Measurements from ENCODE around the gene ADRA1B. TPM values are rescaled to one million over a fixed set of nuclear protein-coding genes. Genes with fewer than 3 reads are reported as not detected.

The ADRA1B gene
- total RNA-seq, 6 experiments from 2014 or later, result 0.17 to 0.57 (median 0.38) TPM

- Mint-ChIP-seq H3K9me3 (no peaks in the 10 kb centered on the region), H3K27me3 (ENCODE audit: insufficient read depth) (peaks cover 23% of the 10 kb centered on the region), H3K4me3 (no peak overlapping the region), H3K27ac (no peak overlapping the region), H3K4me1 (ENCODE audit: low read depth) (peaks cover 80% of the 10 kb centered on the region), H3K36me3 (ENCODE audit: low read depth) (no peaks in the 10 kb centered on the region)
- no peak for TF ChIP-seq CTCF (IDR thresholded peaks at IDR 0.05)
- no peak for DNase-seq
Measured at GRCh38 chr5:159910207-159910842, 6.0 kb upstream of the ADRA1B start.

GRCh38 chr5:159910843-159911229, 5.4 kb upstream of the ADRA1B start:
- Mint-ChIP-seq H3K9me3 (no peaks in the 10 kb centered on the region), H3K27ac (no peak overlapping the region), H3K36me3 (ENCODE audit: low read depth) (no peaks in the 10 kb centered on the region), H3K27me3 (ENCODE audit: insufficient read depth) (peaks cover 23% of the 10 kb centered on the region), H3K4me1 (ENCODE audit: low read depth) (peaks cover 80% of the 10 kb centered on the region), H3K4me3 (no peak overlapping the region)
- no peak for TF ChIP-seq CTCF (IDR thresholded peaks at IDR 0.05)
- no peak for DNase-seq

- Mint-ChIP-seq H3K36me3 (ENCODE audit: low read depth) (no peaks in the 10 kb centered on the region), H3K4me3 (no peak overlapping the region), H3K9me3 (no peaks in the 10 kb centered on the region), H3K27me3 (ENCODE audit: insufficient read depth) (peaks cover 22% of the 10 kb centered on the region), H3K4me1 (ENCODE audit: low read depth) (peaks cover 76% of the 10 kb centered on the region), H3K27ac (no peak overlapping the region)
- no peak for DNase-seq
- no peak for TF ChIP-seq CTCF (IDR thresholded peaks at IDR 0.05)
Measured at GRCh38 chr5:159911349-159911748, 4.9 kb upstream of the ADRA1B start.

- Mint-ChIP-seq H3K27ac (peak overlapping the region; percentile 78), H3K36me3 (ENCODE audit: low read depth) (no peaks in the 10 kb centered on the region), H3K27me3 (ENCODE audit: insufficient read depth) (peaks cover 17% of the 10 kb centered on the region), H3K4me1 (ENCODE audit: low read depth) (peaks cover 73% of the 10 kb centered on the region), H3K9me3 (no peaks in the 10 kb centered on the region), H3K4me3 (peak overlapping the region; percentile 66)
- TF ChIP-seq CTCF (IDR thresholded peaks at IDR 0.05), result no peak
- DNase-seq, result peak; percentile 62
Measured at GRCh38 chr5:159912033-159912800, 4.1 kb upstream of the ADRA1B start.

GRCh38 chr5:159913048-159913447, 3.2 kb upstream of the ADRA1B start:
- no peak for TF ChIP-seq CTCF (IDR thresholded peaks at IDR 0.05)
- Mint-ChIP-seq H3K36me3 (ENCODE audit: low read depth) (no peaks in the 10 kb centered on the region), H3K4me3 (peak overlapping the region; percentile 66), H3K27me3 (ENCODE audit: insufficient read depth) (peaks cover 15% of the 10 kb centered on the region), H3K27ac (peak overlapping the region; percentile 78), H3K4me1 (ENCODE audit: low read depth) (peaks cover 68% of the 10 kb centered on the region), H3K9me3 (no peaks in the 10 kb centered on the region)
- DNase-seq, result peak; percentile 75

All from HFFc6 (cell line).